MV-4-11 (cell line): ENCODE measurements around the gene ST6GALNAC4.
"Not testable (repeated sequence)": the region's sequence is repeated elsewhere in the genome, so short reads cannot be mapped to it uniquely, and the experiment has no call there.

Source experiments
- DNase-seq: peaks from one replicate; lab custom pipeline; 2025; lab: John Stamatoyannopoulos, UW

Gene ST6GALNAC4

GRCh38 chr9:127870153-127870491 is 46.7 kb downstream of the ST6GALNAC4 start:
- not testable (repeated sequence) for DNase-seq

DNA sequence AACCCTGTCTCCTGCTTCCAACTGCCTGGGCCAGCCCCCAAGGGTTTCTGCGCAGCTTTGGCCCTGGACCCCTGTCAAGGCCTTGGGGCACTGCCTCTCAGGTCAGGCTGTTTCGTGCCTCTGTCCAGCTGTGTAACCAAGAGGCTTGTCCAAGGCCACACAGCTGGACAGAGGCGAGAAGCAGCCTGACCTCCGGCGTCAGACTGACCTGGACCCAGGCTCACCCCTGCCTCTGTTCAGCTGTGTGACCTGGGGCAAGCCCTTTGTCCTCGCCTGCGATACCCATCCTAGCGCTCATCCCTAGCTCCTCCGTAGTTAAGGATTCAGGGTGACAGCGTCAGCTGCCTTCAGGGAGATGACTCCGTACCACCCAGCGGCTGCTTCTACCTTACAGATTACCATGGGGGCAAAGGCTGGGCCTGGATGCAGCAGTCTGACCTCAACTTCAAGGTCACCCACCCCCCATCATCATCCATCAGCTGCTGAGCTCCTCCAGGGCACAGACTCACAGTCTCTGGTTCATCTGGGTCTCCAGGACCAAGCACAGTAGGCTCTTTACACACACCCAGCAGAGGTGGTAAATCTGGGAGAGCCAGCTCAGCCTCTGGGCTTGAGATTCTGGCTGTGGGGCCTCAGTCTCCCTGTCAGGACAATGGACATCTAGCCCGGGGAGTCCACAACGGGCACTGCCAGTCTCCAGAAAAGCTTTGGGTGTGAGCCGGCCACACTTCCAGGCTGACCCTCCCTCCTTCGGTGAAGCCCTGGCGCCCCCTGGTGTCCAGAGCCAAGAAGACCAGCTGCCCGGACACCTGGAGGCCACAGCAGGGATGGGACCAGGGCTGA is 47.3 kb downstream of the ST6GALNAC4 start:
- peak; percentile 69 for DNase-seq

GRCh38 chr9:127868278-127868902 is 48.5 kb downstream of the ST6GALNAC4 start:
- DNase-seq, result no peak

GRCh38 chr9:127867356-127868277 is 49.2 kb downstream of the ST6GALNAC4 start:
- DNase-seq, result no peak

GRCh38 chr9:127866535-127866934 is 50.3 kb downstream of the ST6GALNAC4 start:
- DNase-seq, result no peak

DNA sequence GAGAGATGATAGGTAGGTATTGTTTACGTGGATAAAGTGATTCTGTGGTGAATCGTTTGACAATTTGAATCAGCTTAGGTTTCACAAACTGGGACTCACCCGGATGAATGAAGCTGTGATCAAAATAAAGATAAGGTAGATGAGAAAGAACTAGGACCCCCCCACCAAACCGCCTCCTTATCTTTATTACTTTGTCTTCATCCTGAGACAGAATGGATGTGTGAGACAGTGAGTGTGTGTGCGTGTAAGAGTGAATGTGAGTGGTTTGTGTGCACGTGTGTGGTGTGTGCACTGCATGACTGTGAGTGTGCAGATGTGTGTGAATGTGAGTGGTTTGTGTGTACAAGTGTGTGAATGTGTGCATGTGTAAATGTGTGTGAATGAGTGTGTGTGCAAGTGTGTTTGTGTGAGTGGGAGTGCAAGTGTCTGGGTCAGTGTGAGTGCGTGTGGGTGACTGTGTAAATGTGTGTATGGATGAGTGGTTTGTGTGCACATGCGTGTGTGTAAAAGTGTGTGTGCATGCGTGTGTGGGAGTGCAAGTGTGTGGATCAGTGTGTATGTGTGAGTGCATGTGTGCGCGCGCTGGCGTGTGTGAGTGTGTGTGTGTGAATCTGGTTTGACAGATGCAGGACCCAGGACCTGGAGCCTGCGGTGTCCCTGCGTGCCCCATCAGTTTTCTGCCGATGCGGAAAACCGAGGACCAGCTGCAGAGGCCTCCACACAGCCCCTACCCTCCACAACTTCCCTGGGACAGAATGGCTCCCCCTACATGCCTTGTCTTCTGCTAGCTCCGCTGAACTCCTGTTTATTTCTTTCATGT is 51.0 kb downstream of the ST6GALNAC4 start:
- DNase-seq, result no peak

DNA sequence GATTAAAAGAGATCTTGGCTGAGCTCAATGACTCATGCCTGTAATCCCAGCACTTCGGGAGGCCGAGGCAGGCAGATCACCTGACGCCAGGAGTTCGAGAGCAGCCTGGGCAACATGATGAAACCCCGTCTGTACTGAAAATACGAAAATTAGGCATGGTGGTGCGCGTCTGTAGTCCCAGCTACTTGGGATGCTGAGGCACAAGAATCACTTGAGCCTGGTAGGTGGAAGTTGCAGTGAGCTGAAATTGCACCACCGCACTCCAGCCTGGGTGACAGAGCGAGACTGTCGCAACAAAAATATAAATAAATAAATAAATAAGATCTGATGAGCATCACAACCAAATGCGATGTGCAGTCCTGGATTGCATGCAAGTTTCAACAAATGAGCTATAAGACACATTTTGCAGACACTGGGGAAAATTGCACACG is 53.6 kb downstream of the ST6GALNAC4 start:
- no peak for DNase-seq

GRCh38 chr9:127862075-127863011 is 54.5 kb downstream of the ST6GALNAC4 start:
- peak; percentile 84 for DNase-seq

- no peak for DNase-seq
Observed at GRCh38 chr9:127860779-127861178, 56.1 kb downstream of the ST6GALNAC4 start.

DNA sequence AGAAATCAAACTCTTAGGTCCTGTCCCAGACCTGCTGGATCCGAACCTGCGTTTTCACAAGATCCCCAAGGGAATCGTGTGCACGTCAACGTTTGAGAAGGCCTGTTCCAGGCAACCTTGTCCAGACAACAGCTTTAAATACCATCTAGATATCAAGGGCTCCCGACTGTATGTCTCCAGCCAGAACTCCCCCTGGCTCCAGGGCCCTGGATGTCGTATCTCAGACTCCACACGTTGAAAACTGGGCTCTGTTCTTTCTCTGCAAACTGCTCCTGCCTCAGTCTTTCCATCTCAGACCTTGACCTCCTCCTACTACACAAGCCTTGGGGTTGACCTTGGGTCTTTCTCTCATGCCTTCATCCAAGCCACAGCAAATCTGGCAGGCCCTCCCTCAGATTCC is 56.6 kb downstream of the ST6GALNAC4 start:
- no peak for DNase-seq

- no peak for DNase-seq
Observed at GRCh38 chr9:127858041-127858512, 58.8 kb downstream of the ST6GALNAC4 start.
